Measurements from ENCODE around the gene FAM131A. TPM values are rescaled to one million over a fixed set of nuclear protein-coding genes. Genes with fewer than 3 reads are reported as not detected.

FAM131A gene
- total RNA-seq, 4 donors from 2014 or later = 14.7 to 27.1 (median 18.8) TPM

- Histone ChIP-seq H3K27ac (peak overlapping the region in 2 of 4 donors; percentile 29 to 36), H3K4me3 (no peak overlapping the region), H3K27me3 (no peaks in the 10 kb centered on the region), H3K4me1 (peaks cover 7 to 20% of the 10 kb centered on the region in 2 donors), H3K9me3 (no peaks in the 10 kb centered on the region), H3K36me3 (peaks cover 12 to 100% of the 10 kb centered on the region in 2 donors)
- in situ Hi-C loops (cut with MboI; ENCODE audit: low sequenced_read_pairs in 4 of 4) = no loop called here
- intact Hi-C loops (cut with DNase I; ENCODE audit: low total_unique reads) = no loop called here
- TF ChIP-seq CTCF (IDR thresholded peaks at IDR 0.05 in 4 of 5, conservative IDR thresholded peaks at IDR 0.05 in 1 of 5) (no peak), POLR2A (IDR thresholded peaks at IDR 0.05) (no peak)
- DNase-seq (no peak), ATAC-seq (no peak)
Observed at GRCh38 chr3:184328516-184328915, 8.9 kb upstream of the FAM131A start.

DNA sequence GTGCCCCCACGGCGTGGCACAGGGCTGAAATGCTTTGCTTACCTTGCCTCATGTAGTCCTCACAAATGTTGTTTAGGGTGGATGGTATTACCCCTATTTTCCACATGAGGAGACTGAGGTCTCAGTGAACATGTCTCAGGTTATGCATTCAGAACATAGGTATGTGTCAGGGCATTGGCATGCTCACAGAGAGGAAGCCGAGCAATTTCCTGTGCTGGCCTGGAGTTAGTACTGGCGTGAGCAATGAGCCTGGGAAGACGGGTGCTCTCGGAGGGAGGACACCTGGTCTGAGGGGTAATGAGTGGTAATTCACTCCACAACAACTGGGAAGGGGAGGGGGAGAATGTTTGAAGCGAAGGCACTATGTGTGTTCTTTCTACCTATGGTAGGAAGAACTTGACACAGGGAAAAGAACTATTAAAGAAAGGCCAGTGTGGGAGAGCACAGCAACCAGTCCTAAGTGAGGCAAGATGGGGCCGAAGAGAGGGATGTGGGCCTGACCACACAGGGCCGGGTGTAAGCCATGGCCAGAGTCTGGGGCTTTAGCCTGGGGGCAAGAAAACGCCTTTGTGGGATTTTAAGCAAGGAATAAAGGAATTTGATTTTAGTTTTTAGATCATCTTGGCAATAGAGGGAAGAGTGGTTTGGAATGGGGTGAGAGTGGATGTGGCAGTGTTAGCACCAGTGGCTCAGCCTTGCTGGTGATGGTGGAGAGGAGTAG, 4.9 kb upstream of the FAM131A start:
- no peak overlapping the region for H3K4me3 ChIP-seq
- H3K27ac ChIP-seq = peak overlapping the region; percentile 98 to 99 (median 98)
- peaks cover 0 to 76% of the 10 kb centered on the region in 2 donors for H3K36me3 ChIP-seq
- H3K27me3 ChIP-seq = no peaks in the 10 kb centered on the region
- peaks cover 15 to 24% of the 10 kb centered on the region in 2 donors for H3K4me1 ChIP-seq
- no peak for TF ChIP-seq CTCF (IDR thresholded peaks at IDR 0.05 in 4 of 5, conservative IDR thresholded peaks at IDR 0.05 in 1 of 5)
- no peak for TF ChIP-seq POLR2A (IDR thresholded peaks at IDR 0.05)
- in situ Hi-C loops (cut with MboI; ENCODE audit: low sequenced_read_pairs in 4 of 4) = no loop called here
- intact Hi-C loops (cut with DNase I; ENCODE audit: low total_unique reads) = loop anchor here (10.0 kb wide), 1 partner anchor 1028 kb away; no protein-coding TSS in a partner anchor
- ATAC-seq = no peak
- no peak for DNase-seq
- H3K9me3 ChIP-seq = no peaks in the 10 kb centered on the region

- peaks cover 22 to 31% of the 10 kb centered on the region in 2 donors for H3K4me1 ChIP-seq
- H3K27me3 ChIP-seq = no peaks in the 10 kb centered on the region
- H3K36me3 ChIP-seq = peaks cover 0 to 70% of the 10 kb centered on the region in 2 donors
- in situ Hi-C loops (cut with MboI; ENCODE audit: low sequenced_read_pairs in 4 of 4) = no loop called here
- intact Hi-C loops (cut with DNase I; ENCODE audit: low total_unique reads) = loop anchor here (10.0 kb wide), 1 partner anchor 1028 kb away; no protein-coding TSS in a partner anchor
- H3K4me3 ChIP-seq = no peak overlapping the region
- DNase-seq (no peak), ATAC-seq (no peak)
- no peak for TF ChIP-seq CTCF (IDR thresholded peaks at IDR 0.05 in 4 of 5, conservative IDR thresholded peaks at IDR 0.05 in 1 of 5)
- no peak for TF ChIP-seq POLR2A (IDR thresholded peaks at IDR 0.05)
- no peaks in the 10 kb centered on the region for H3K9me3 ChIP-seq
- peak overlapping the region; percentile 98 to 99 (median 98) for H3K27ac ChIP-seq
Observed at GRCh38 chr3:184333190-184333589, 4.2 kb upstream of the FAM131A start.

- Histone ChIP-seq H3K36me3 (peaks cover 0 to 64% of the 10 kb centered on the region in 2 donors), H3K27ac (peak overlapping the region; percentile 98 to 99 (median 98)), H3K27me3 (no peaks in the 10 kb centered on the region), H3K4me3 (no peak overlapping the region), H3K9me3 (no peaks in the 10 kb centered on the region), H3K4me1 (peaks cover 27 to 36% of the 10 kb centered on the region in 2 donors)
- no peak for TF ChIP-seq POLR2A (IDR thresholded peaks at IDR 0.05)
- TF ChIP-seq CTCF (IDR thresholded peaks at IDR 0.05 in 4 of 5, conservative IDR thresholded peaks at IDR 0.05 in 1 of 5) = no peak
- no peak for DNase-seq
- ATAC-seq = no peak
- intact Hi-C loops (cut with DNase I; ENCODE audit: low total_unique reads) (loop anchor here (2.0 to 10.0 kb wide), 2 partner anchors 13 to 1029 kb away; no protein-coding TSS in a partner anchor), in situ Hi-C loops (cut with MboI; ENCODE audit: low sequenced_read_pairs in 4 of 4) (no loop called here)
Observed at GRCh38 chr3:184333700-184334099, 3.7 kb upstream of the FAM131A start.

Measured in gastrocnemius medialis (tissue), 4 donors.